ENCODE measurements around the gene PACSIN3. TPM values are rescaled to one million over a fixed set of nuclear protein-coding genes. Genes with fewer than 3 reads are reported as not detected.
"Not testable (repeated sequence)": the region's sequence is repeated elsewhere in the genome, so short reads cannot be mapped to it uniquely, and the experiment has no call there.

Gene PACSIN3
- total RNA-seq, 4 donors from 2014 or later, result 42.5 to 59.3 (median 53.5) TPM

- Histone ChIP-seq H3K27ac (peak overlapping the region; percentile 40), H3K36me3 (no peaks in the 10 kb centered on the region), H3K4me3 (no peak overlapping the region), H3K27me3 (no peaks in the 10 kb centered on the region), H3K4me1 (peaks cover 13% of the 10 kb centered on the region), H3K9me3 (no peaks in the 10 kb centered on the region)
- no peak for TF ChIP-seq EP300 (IDR thresholded peaks at IDR 0.05)
- no peak for TF ChIP-seq CTCF (IDR thresholded peaks at IDR 0.05)
- no peak for TF ChIP-seq POLR2AphosphoS5 (IDR thresholded peaks at IDR 0.05)
- TF ChIP-seq POLR2A (IDR thresholded peaks at IDR 0.05), result no peak
- 42% methylated on average over 2 of the region's 2 CpGs for WGBS
- no peak for DNase-seq (ENCODE audit: low spot score in 2 of 2)
These were observed 18.4 kb upstream of the PACSIN3 start for GRCh38 chr11:47204637-47204989.

GRCh38 chr11:47202576-47202975 lies 16.3 kb upstream of the PACSIN3 start:
- no peak for DNase-seq (ENCODE audit: low spot score in 2 of 2)
- TF ChIP-seq POLR2AphosphoS5 (IDR thresholded peaks at IDR 0.05), result no peak
- 79% methylated on average over 5 of the region's 5 CpGs for WGBS
- H3K9me3 ChIP-seq, result no peaks in the 10 kb centered on the region
- no peaks in the 10 kb centered on the region for H3K36me3 ChIP-seq
- H3K27me3 ChIP-seq, result no peaks in the 10 kb centered on the region
- H3K4me3 ChIP-seq, result no peak overlapping the region
- peaks cover 13% of the 10 kb centered on the region for H3K4me1 ChIP-seq
- no peak overlapping the region for H3K27ac ChIP-seq

GRCh38 chr11:47201015-47201414 lies 14.8 kb upstream of the PACSIN3 start:
- Histone ChIP-seq H3K4me3 (no peak overlapping the region), H3K36me3 (no peaks in the 10 kb centered on the region), H3K27me3 (no peaks in the 10 kb centered on the region), H3K27ac (no peak overlapping the region), H3K9me3 (no peaks in the 10 kb centered on the region), H3K4me1 (peaks cover 13% of the 10 kb centered on the region)
- TF ChIP-seq CTCF (IDR thresholded peaks at IDR 0.05) (no peak), POLR2AphosphoS5 (IDR thresholded peaks at IDR 0.05) (no peak), POLR2A (IDR thresholded peaks at IDR 0.05) (no peak), EP300 (IDR thresholded peaks at IDR 0.05) (no peak)
- DNase-seq (ENCODE audit: low spot score in 2 of 2), result no peak
- WGBS, result 86% methylated on average over 4 of the region's 4 CpGs

GRCh38 chr11:47198161-47198560 lies 11.9 kb upstream of the PACSIN3 start:
- not testable (repeated sequence) for H3K27me3 ChIP-seq; DNase-seq (ENCODE audit: low spot score in 2 of 2); H3K4me3 ChIP-seq; H3K4me1 ChIP-seq; H3K36me3 ChIP-seq; H3K27ac ChIP-seq; H3K9me3 ChIP-seq
- 92% methylated on average over 9 of the region's 9 CpGs for WGBS

- Histone ChIP-seq H3K36me3 (no peaks in the 10 kb centered on the region), H3K27ac (no peak overlapping the region), H3K9me3 (no peaks in the 10 kb centered on the region), H3K27me3 (no peaks in the 10 kb centered on the region), H3K4me1 (peaks cover 15% of the 10 kb centered on the region), H3K4me3 (no peak overlapping the region)
- TF ChIP-seq EP300 (IDR thresholded peaks at IDR 0.05) (no peak), POLR2AphosphoS5 (IDR thresholded peaks at IDR 0.05) (no peak), CTCF (IDR thresholded peaks at IDR 0.05) (no peak), POLR2A (IDR thresholded peaks at IDR 0.05) (no peak)
- DNase-seq (ENCODE audit: low spot score in 2 of 2), result no peak
- WGBS, result 85% methylated on average over 4 of the region's 4 CpGs
These were observed 5.9 kb upstream of the PACSIN3 start for GRCh38 chr11:47192111-47192510.

- 74% methylated on average over 10 of the region's 10 CpGs for WGBS
These were observed 4.9 kb upstream of the PACSIN3 start for GRCh38 chr11:47191137-47191536.

GRCh38 chr11:47189100-47189834 lies 3.0 kb upstream of the PACSIN3 start:
- Histone ChIP-seq H3K9me3 (no peaks in the 10 kb centered on the region), H3K27ac (no peak overlapping the region), H3K4me1 (peaks cover 42% of the 10 kb centered on the region), H3K27me3 (no peaks in the 10 kb centered on the region), H3K36me3 (no peaks in the 10 kb centered on the region), H3K4me3 (no peak overlapping the region)
- WGBS, result 63% methylated on average over 11 of the region's 11 CpGs
- TF ChIP-seq EP300 (IDR thresholded peaks at IDR 0.05), result no peak
- no peak for TF ChIP-seq POLR2AphosphoS5 (IDR thresholded peaks at IDR 0.05)
- TF ChIP-seq POLR2A (IDR thresholded peaks at IDR 0.05), result no peak
- no peak for TF ChIP-seq CTCF (IDR thresholded peaks at IDR 0.05)
- no peak for DNase-seq (ENCODE audit: low spot score in 2 of 2)

More at GRCh38 chr11:47191137-47191536, 4.9 kb upstream of the PACSIN3 start:
- not testable (repeated sequence) for DNase-seq (ENCODE audit: low spot score in 2 of 2); H3K27me3 ChIP-seq; H3K9me3 ChIP-seq; H3K4me3 ChIP-seq; H3K27ac ChIP-seq; H3K36me3 ChIP-seq
- peaks cover 23% of the 10 kb centered on the region for H3K4me1 ChIP-seq
